ENCODE data around the gene FAM222B. TPM values are rescaled to one million over a fixed set of nuclear protein-coding genes. Genes with fewer than 3 reads are reported as not detected.

The FAM222B gene
- polyA plus RNA-seq, 1 donor from 2014 or later: 6.4 TPM

DNA sequence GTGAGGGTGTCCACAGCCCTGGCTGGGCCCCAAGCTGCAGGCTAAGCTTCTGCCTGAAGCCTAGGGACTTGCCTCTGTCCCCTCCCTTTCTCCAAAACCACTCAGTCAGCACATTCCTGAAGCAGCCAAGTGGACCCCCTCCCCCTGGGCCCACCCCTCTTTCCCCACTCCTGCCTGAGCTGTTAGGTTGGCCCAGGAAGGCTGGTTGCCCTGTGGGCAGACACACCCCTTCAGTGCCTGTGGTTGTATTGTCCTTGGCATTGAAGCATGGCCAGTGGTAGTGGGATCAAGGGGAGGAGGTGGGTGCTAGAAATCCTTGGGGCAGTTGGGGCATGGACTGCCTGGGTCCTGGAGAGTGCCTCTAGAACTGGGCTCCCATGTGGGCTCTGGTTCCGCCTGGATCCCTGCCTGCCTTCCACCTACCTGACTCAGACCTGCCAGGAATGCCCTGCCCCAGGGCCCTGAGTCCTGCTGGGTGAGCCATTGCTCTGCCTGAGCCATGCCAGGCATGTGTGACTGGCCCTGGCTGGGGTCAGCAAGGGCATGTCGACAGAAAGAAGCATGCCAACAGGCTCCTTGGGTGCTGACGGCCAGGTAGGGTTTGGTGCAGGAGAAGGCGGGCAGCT is 96.7 kb downstream of the FAM222B start:
- Histone ChIP-seq H3K4me3 (ENCODE audit: low read length) (peak overlapping the region; percentile 84), H3K9me3 (ENCODE audit: low read length) (no peaks in the 10 kb centered on the region), H3K27ac (ENCODE audit: low read length) (peak overlapping the region; percentile 97), H3K27me3 (ENCODE audit: insufficient read depth, low read depth, low read length) (no peaks in the 10 kb centered on the region), H3K4me2 (ENCODE audit: low read length) (peak overlapping the region; percentile 92), H3K79me2 (replicated peaks; ENCODE audit: insufficient read depth, low read length) (peaks cover 39% of the 10 kb centered on the region), H4K20me1 (ENCODE audit: insufficient read depth) (peaks cover 26% of the 10 kb centered on the region), H2AFZ (ENCODE audit: low read depth, low read length) (no peak overlapping the region), H3K36me3 (ENCODE audit: insufficient read depth, low read length) (peaks cover 22% of the 10 kb centered on the region), H3K9ac (ENCODE audit: low read length) (peak overlapping the region; percentile 99), H3F3A (ENCODE audit: insufficient read depth, low read length, poor library complexity, severe bottlenecking) (peaks cover 4% of the 10 kb centered on the region), H3K9me2 (ENCODE audit: insufficient read depth, low read length) (no peaks in the 10 kb centered on the region)
- TF ChIP-seq TAF1 (IDR thresholded peaks at IDR 0.05; ENCODE audit: low read depth): no peak
- TF ChIP-seq MXI1 (conservative IDR thresholded peaks at IDR 0.05; ENCODE audit: poor library complexity, severe bottlenecking): peak; percentile 4

DNA sequence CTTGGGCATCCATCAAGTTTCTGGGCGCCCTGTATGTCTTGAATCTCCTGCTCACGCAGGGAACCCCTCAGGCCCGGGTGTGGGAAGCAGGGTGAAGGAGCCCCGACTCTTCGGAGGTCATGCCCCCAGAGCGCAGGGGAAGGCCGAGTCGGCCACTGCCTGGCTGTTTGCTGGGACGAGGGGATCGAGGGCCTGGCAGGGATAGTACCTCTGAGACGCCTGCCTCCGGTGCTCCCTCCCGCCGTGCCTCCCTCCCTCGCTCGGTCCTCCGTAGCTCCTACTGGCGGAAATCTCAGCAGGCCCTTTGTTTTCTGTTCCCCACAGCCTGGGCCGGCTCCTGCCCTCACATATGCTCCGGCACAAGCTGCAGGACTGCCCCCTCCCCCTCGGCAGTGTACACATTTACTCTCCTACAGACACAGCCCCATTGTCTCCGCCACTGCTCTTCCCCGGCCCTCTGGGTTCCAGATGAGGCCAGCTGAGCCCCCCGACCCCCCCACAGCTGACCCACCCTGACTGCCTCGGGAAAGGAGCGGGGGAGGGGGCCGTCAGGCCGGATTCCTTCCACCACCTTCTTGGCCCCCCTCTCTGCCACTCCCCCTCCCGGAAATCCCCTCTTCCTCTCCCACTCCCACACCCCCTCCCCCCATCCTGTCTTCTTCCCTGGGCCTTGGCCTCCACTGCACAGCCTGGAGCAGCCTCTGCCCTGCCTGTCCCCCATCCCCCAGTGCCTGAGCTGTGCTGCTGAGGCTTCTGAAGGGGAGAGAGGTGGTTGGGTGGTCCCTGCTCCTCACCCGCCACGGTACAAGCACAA is 97.4 kb downstream of the FAM222B start:
- Histone ChIP-seq H3K27me3 (ENCODE audit: insufficient read depth, low read depth, low read length) (no peaks in the 10 kb centered on the region), H3K79me2 (replicated peaks; ENCODE audit: insufficient read depth, low read length) (peaks cover 33% of the 10 kb centered on the region), H4K20me1 (ENCODE audit: insufficient read depth) (peaks cover 19% of the 10 kb centered on the region), H3K9me3 (ENCODE audit: low read length) (no peaks in the 10 kb centered on the region), H2AFZ (ENCODE audit: low read depth, low read length) (no peak overlapping the region), H3K9ac (ENCODE audit: low read length) (peak overlapping the region; percentile 99), H3K4me2 (ENCODE audit: low read length) (peak overlapping the region; percentile 92), H3K9me2 (ENCODE audit: insufficient read depth, low read length) (no peaks in the 10 kb centered on the region), H3K27ac (ENCODE audit: low read length) (peak overlapping the region; percentile 97), H3F3A (ENCODE audit: insufficient read depth, low read length, poor library complexity, severe bottlenecking) (peaks cover 4% of the 10 kb centered on the region), H3K4me3 (ENCODE audit: low read length) (peak overlapping the region; percentile 84), H3K36me3 (ENCODE audit: insufficient read depth, low read length) (peaks cover 17% of the 10 kb centered on the region)
- TF ChIP-seq, protein P1, sequence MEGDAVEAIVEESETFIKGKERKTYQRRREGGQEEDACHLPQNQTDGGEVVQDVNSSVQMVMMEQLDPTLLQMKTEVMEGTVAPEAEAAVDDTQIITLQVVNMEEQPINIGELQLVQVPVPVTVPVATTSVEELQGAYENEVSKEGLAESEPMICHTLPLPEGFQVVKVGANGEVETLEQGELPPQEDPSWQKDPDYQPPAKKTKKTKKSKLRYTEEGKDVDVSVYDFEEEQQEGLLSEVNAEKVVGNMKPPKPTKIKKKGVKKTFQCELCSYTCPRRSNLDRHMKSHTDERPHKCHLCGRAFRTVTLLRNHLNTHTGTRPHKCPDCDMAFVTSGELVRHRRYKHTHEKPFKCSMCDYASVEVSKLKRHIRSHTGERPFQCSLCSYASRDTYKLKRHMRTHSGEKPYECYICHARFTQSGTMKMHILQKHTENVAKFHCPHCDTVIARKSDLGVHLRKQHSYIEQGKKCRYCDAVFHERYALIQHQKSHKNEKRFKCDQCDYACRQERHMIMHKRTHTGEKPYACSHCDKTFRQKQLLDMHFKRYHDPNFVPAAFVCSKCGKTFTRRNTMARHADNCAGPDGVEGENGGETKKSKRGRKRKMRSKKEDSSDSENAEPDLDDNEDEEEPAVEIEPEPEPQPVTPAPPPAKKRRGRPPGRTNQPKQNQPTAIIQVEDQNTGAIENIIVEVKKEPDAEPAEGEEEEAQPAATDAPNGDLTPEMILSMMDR (IDR thresholded peaks at IDR 0.05; ENCODE audit: poor library complexity, severe bottlenecking): no peak
- TF ChIP-seq, protein P2, sequence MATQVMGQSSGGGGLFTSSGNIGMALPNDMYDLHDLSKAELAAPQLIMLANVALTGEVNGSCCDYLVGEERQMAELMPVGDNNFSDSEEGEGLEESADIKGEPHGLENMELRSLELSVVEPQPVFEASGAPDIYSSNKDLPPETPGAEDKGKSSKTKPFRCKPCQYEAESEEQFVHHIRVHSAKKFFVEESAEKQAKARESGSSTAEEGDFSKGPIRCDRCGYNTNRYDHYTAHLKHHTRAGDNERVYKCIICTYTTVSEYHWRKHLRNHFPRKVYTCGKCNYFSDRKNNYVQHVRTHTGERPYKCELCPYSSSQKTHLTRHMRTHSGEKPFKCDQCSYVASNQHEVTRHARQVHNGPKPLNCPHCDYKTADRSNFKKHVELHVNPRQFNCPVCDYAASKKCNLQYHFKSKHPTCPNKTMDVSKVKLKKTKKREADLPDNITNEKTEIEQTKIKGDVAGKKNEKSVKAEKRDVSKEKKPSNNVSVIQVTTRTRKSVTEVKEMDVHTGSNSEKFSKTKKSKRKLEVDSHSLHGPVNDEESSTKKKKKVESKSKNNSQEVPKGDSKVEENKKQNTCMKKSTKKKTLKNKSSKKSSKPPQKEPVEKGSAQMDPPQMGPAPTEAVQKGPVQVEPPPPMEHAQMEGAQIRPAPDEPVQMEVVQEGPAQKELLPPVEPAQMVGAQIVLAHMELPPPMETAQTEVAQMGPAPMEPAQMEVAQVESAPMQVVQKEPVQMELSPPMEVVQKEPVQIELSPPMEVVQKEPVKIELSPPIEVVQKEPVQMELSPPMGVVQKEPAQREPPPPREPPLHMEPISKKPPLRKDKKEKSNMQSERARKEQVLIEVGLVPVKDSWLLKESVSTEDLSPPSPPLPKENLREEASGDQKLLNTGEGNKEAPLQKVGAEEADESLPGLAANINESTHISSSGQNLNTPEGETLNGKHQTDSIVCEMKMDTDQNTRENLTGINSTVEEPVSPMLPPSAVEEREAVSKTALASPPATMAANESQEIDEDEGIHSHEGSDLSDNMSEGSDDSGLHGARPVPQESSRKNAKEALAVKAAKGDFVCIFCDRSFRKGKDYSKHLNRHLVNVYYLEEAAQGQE (IDR thresholded peaks at IDR 0.05; ENCODE audit: borderline replicate concordance): no peak
- no peak for TF ChIP-seq SMC3 (conservative IDR thresholded peaks at IDR 0.05; ENCODE audit: poor library complexity)
- TF ChIP-seq POLR2AphosphoS5 (IDR thresholded peaks at IDR 0.05): no peak
- TF ChIP-seq MXI1 (conservative IDR thresholded peaks at IDR 0.05; ENCODE audit: poor library complexity, severe bottlenecking): no peak
- TF ChIP-seq RAD21 (conservative IDR thresholded peaks at IDR 0.05): no peak
- no peak for TF ChIP-seq EZH2 (IDR thresholded peaks at IDR 0.05; ENCODE audit: borderline replicate concordance, insufficient read depth, low read length, poor library complexity, severe bottlenecking)
- TF ChIP-seq EP300 (conservative IDR thresholded peaks at IDR 0.05; ENCODE audit: poor library complexity, severe bottlenecking): no peak
- TF ChIP-seq TAF1 (IDR thresholded peaks at IDR 0.05; ENCODE audit: low read depth): no peak
